Smooth muscle cell (in vitro differentiated cells): ENCODE measurements around the gene NTRK3. TPM values are rescaled to one million over a fixed set of nuclear protein-coding genes. Genes with fewer than 3 reads are reported as not detected.

Experiments used
- DNase-seq: peaks from one replicate; lab custom pipeline; 2025; ENCODE audit not compliant: unreplicated experiment; lab: John Stamatoyannopoulos, UW
- H2AFZ ChIP-seq: fragments of 200-600 bp; sonication (generic); 2 replicates; pipeline ENCODE4 v1.6.0; 2016; ENCODE audit warnings: antibody characterized with exemption, low read depth, mild to moderate bottlenecking
- H3F3A ChIP-seq: fragments of 200-600 bp; sonication (generic); 2 replicates; pipeline ENCODE4 v1.6.0; 2017; ENCODE audit warnings: antibody characterized with exemption, low read depth
- H3K27ac ChIP-seq: fragments of 200-600 bp; sonication (generic); 2 replicates; pipeline ENCODE4 v1.5.1; 2016; ENCODE audit warnings: low read depth, mild to moderate bottlenecking
- H3K27me3 ChIP-seq: fragments of 200-600 bp; sonication (generic); 2 replicates; pipeline ENCODE4 v1.6.1; 2016; ENCODE audit warnings: low read depth, mild to moderate bottlenecking
- H3K36me3 ChIP-seq: fragments of 200-600 bp; sonication (generic); 2 replicates; pipeline ENCODE4 v1.5.1; 2016; ENCODE audit warnings: low read depth
- H3K4me1 ChIP-seq: fragments of 200-600 bp; sonication (generic); 2 replicates; pipeline ENCODE4 v1.5.1; 2016; ENCODE audit warnings: low read depth
- H3K4me2 ChIP-seq: fragments of 200-600 bp; sonication (generic); 2 replicates; pipeline ENCODE4 v1.6.0; 2016; ENCODE audit warnings: mild to moderate bottlenecking
- H3K4me3 ChIP-seq: fragments of 200-600 bp; sonication (generic); 2 replicates; pipeline ENCODE4 v1.5.1; 2016; ENCODE audit warnings: mild to moderate bottlenecking
- H3K79me2 ChIP-seq: fragments of 200-600 bp; sonication (generic); 2 replicates; pipeline ENCODE4 v1.6.0; 2016; ENCODE audit warnings: low read depth, mild to moderate bottlenecking
- H3K9ac ChIP-seq: fragments of 200-600 bp; sonication (generic); 2 replicates; pipeline ENCODE4 v1.6.0; 2016; ENCODE audit warnings: low read depth
- H3K9me3 ChIP-seq: fragments of 200-600 bp; sonication (generic); replicated peaks from 2 replicates; pipeline ENCODE4 v1.5.1; 2016; ENCODE audit warnings: low read depth
- H4K20me1 ChIP-seq: fragments of 200-600 bp; sonication (generic); 2 replicates; pipeline ENCODE4 v1.6.0; 2016; ENCODE audit warnings: low read depth
- CTCF ChIP-seq: fragments of 200-600 bp; sonication (generic); IDR thresholded peaks from 2 replicates; pipeline ENCODE4 v1.5.1; 2017; ENCODE audit warnings: borderline replicate concordance, mild to moderate bottlenecking, antibody characterized with exemption; ENCODE audit not compliant: insufficient read depth, poor library complexity, severe bottlenecking
- WGBS: methylation state at CpG from one replicate; pipeline ENCODE4 v1.1.7; 2016; ENCODE audit warnings: low lambda C conversion rate; 5-methylcytosine and 5-hydroxymethylcytosine counted together
- polyA plus RNA-seq: library from polyadenylated mRNA; unstranded; fragments of >200 nt; fragmentation: Nextera tagmentation; extraction: Ambion mirVana; gene quantifications from 2 replicates; pipeline ENCODE4 v1.2.1, GENCODE V29; 2016
- total RNA-seq: library from RNA; depleted of rRNA; stranded (reverse); fragments of >200 nt; gene quantifications from 2 replicates; pipeline ENCODE4 v1.2.3, GENCODE V29; 2014

Gene NTRK3
- total and polyA plus RNA-seq, 2 experiments from 2014 or later = 3.3 to 3.5 TPM

GRCh38 chr15:88218557-88219221 is 37.9 kb downstream of the NTRK3 start:
- Histone ChIP-seq H3K79me2 (no peaks in the 10 kb centered on the region), H2AFZ (no peak overlapping the region), H3K4me2 (no peak overlapping the region), H3K36me3 (no peaks in the 10 kb centered on the region), H4K20me1 (no peaks in the 10 kb centered on the region), H3K4me3 (no peak overlapping the region), H3K4me1 (no peaks in the 10 kb centered on the region), H3K9ac (no peak overlapping the region), H3K27ac (no peak overlapping the region), H3K9me3 (no peaks in the 10 kb centered on the region), H3F3A (no peaks in the 10 kb centered on the region), H3K27me3 (no peaks in the 10 kb centered on the region)
- TF ChIP-seq CTCF = no peak
- WGBS = 75% methylated on average over 9 of the region's 9 CpGs
- DNase-seq = no peak

- H3K9ac ChIP-seq = no peak overlapping the region
- no peak for DNase-seq
- no peaks in the 10 kb centered on the region for H3F3A ChIP-seq
- no peak overlapping the region for H3K27ac ChIP-seq
- TF ChIP-seq CTCF = no peak
- WGBS = 87% methylated on average over 16 of the region's 16 CpGs
- H3K4me2 ChIP-seq = no peak overlapping the region
- no peaks in the 10 kb centered on the region for H3K9me3 ChIP-seq
- no peak overlapping the region for H3K4me3 ChIP-seq
- no peaks in the 10 kb centered on the region for H4K20me1 ChIP-seq
- peaks cover 4% of the 10 kb centered on the region for H3K27me3 ChIP-seq
- no peaks in the 10 kb centered on the region for H3K36me3 ChIP-seq
- no peaks in the 10 kb centered on the region for H3K79me2 ChIP-seq
- H2AFZ ChIP-seq = no peak overlapping the region
- no peaks in the 10 kb centered on the region for H3K4me1 ChIP-seq
Measured at GRCh38 chr15:88215066-88215648, 41.4 kb downstream of the NTRK3 start.

GRCh38 chr15:88209111-88209510 is 47.4 kb downstream of the NTRK3 start:
- no peak overlapping the region for H3K9ac ChIP-seq
- DNase-seq = no peak
- no peak overlapping the region for H3K4me2 ChIP-seq
- H3K4me1 ChIP-seq = no peaks in the 10 kb centered on the region
- peaks cover 6% of the 10 kb centered on the region for H3K27me3 ChIP-seq
- no peaks in the 10 kb centered on the region for H3K79me2 ChIP-seq
- WGBS = 91% methylated on average over 5 of the region's 5 CpGs
- no peak overlapping the region for H3K4me3 ChIP-seq
- no peak overlapping the region for H3K27ac ChIP-seq
- H3F3A ChIP-seq = no peaks in the 10 kb centered on the region
- no peaks in the 10 kb centered on the region for H3K36me3 ChIP-seq
- no peak overlapping the region for H2AFZ ChIP-seq
- no peaks in the 10 kb centered on the region for H4K20me1 ChIP-seq
- no peaks in the 10 kb centered on the region for H3K9me3 ChIP-seq
- TF ChIP-seq CTCF = no peak

- no peaks in the 10 kb centered on the region for H3K79me2 ChIP-seq
- no peaks in the 10 kb centered on the region for H3K9me3 ChIP-seq
- TF ChIP-seq CTCF = no peak
- H3K36me3 ChIP-seq = no peaks in the 10 kb centered on the region
- H3F3A ChIP-seq = no peaks in the 10 kb centered on the region
- H3K4me1 ChIP-seq = no peaks in the 10 kb centered on the region
- 80% methylated on average over 2 of the region's 2 CpGs for WGBS
- H3K4me2 ChIP-seq = no peak overlapping the region
- no peak for DNase-seq
- no peak overlapping the region for H3K9ac ChIP-seq
- no peak overlapping the region for H2AFZ ChIP-seq
- peaks cover 6% of the 10 kb centered on the region for H3K27me3 ChIP-seq
- H3K27ac ChIP-seq = no peak overlapping the region
- no peaks in the 10 kb centered on the region for H4K20me1 ChIP-seq
- H3K4me3 ChIP-seq = no peak overlapping the region
Measured at GRCh38 chr15:88208396-88208795, 48.1 kb downstream of the NTRK3 start.
